HepG2 (cell line): Measurements from ENCODE around the gene ACOX3. TPM values are rescaled to one million over a fixed set of nuclear protein-coding genes. Genes with fewer than 3 reads are reported as not detected.

Experiments
- ATAD3A ChIP-seq: sonication (generic); formaldehyde crosslinking; IDR thresholded peaks from 2 replicates; pipeline ENCODE4 v1.4.0; 2020; ENCODE audit warnings: missing genetic modification reagents
- EEA1 ChIP-seq: sonication (generic); formaldehyde crosslinking; IDR thresholded peaks from 2 replicates; pipeline ENCODE4 v1.5.1; 2020; ENCODE audit warnings: mild to moderate bottlenecking, missing genetic modification reagents, borderline replicate concordance
- HOXA9 ChIP-seq: sonication (generic); formaldehyde crosslinking; IDR thresholded peaks from 2 replicates; pipeline ENCODE4 v1.8.1; 2022; ENCODE audit warnings: missing genetic modification reagents, mild to moderate bottlenecking, moderate library complexity, borderline replicate concordance
- KDM5B ChIP-seq: sonication (generic); formaldehyde crosslinking; IDR thresholded peaks from 2 replicates; pipeline ENCODE4 v1.4.0; 2020; ENCODE audit warnings: missing genetic modification reagents, mild to moderate bottlenecking, borderline replicate concordance
- MED1 ChIP-seq: sonication (generic); formaldehyde crosslinking; IDR thresholded peaks from 2 replicates; pipeline ENCODE4 v1.4.0; 2020; ENCODE audit warnings: missing genetic modification reagents
- MIER2 ChIP-seq: IDR thresholded peaks from 2 replicates; pipeline ENCODE4 v1.6.1; 2016; ENCODE audit warnings: missing biosample characterization, missing genetic modification reagents
- MXD4 ChIP-seq: IDR thresholded peaks from 2 replicates; pipeline ENCODE4 v1.6.1; 2016; ENCODE audit warnings: mild to moderate bottlenecking, missing biosample characterization, missing genetic modification reagents
- TEF ChIP-seq: sonication (generic); formaldehyde crosslinking; IDR thresholded peaks from 2 replicates; pipeline ENCODE4 v1.5.0; 2020; ENCODE audit warnings: missing genetic modification reagents
- ZC3H13 ChIP-seq: sonication (generic); formaldehyde crosslinking; IDR thresholded peaks from 2 replicates; pipeline ENCODE4 v1.8.1; 2023; ENCODE audit warnings: mild to moderate bottlenecking, missing genetic modification reagents, moderate library complexity
- ZFX ChIP-seq: sonication (generic); formaldehyde crosslinking; IDR thresholded peaks from 2 replicates; pipeline ENCODE4 v1.4.0; 2020; ENCODE audit warnings: mild to moderate bottlenecking, low read depth, missing genetic modification reagents, moderate library complexity
- ZNF235 ChIP-seq: sonication (generic); formaldehyde crosslinking; IDR thresholded peaks from 2 replicates; pipeline ENCODE4 v1.8.1; 2023; ENCODE audit warnings: mild to moderate bottlenecking, missing genetic modification reagents, borderline replicate concordance
- ZNF333 ChIP-seq: sonication (generic); formaldehyde crosslinking; IDR thresholded peaks from 2 replicates; pipeline ENCODE4 v1.4.0; 2020; ENCODE audit warnings: mild to moderate bottlenecking, missing genetic modification reagents, borderline replicate concordance
- ZNF383 ChIP-seq: sonication (generic); formaldehyde crosslinking; IDR thresholded peaks from 2 replicates; pipeline ENCODE4 v1.4.0; 2020; ENCODE audit warnings: missing genetic modification reagents, mild to moderate bottlenecking, borderline replicate concordance
- ZNF44 ChIP-seq: sonication (generic); formaldehyde crosslinking; IDR thresholded peaks from 2 replicates; pipeline ENCODE4 v1.5.1; 2020; ENCODE audit warnings: mild to moderate bottlenecking, missing genetic modification reagents
- ZNF446 ChIP-seq: sonication (generic); formaldehyde crosslinking; IDR thresholded peaks from 2 replicates; pipeline ENCODE4 v1.5.0; 2020; ENCODE audit warnings: mild to moderate bottlenecking, missing genetic modification reagents
- ZNF569 ChIP-seq: sonication (generic); formaldehyde crosslinking; IDR thresholded peaks from 2 replicates; pipeline ENCODE4 v1.5.0; 2020; ENCODE audit warnings: mild to moderate bottlenecking, missing genetic modification reagents, moderate library complexity, borderline replicate concordance
- ZSCAN12 ChIP-seq: sonication (generic); formaldehyde crosslinking; IDR thresholded peaks from 2 replicates; pipeline ENCODE4 v1.9.0; 2021; ENCODE audit warnings: mild to moderate bottlenecking, missing genetic modification reagents
- polyA plus RNA-seq, 8 experiments: library from polyadenylated mRNA; depleted of rRNA in 3 of 8; stranded (reverse) in 7 of 8; unstranded in 1 of 8; fragments of >200 nt; fragmentation: Illumina TruSeq in 4 of 8; extraction: Trizol in 4 of 8; gene quantifications; 2 replicates each; pipeline versions ENCODE4 v1.2.1 to v1.2.3, GENCODE V29; 2011 to 2016; ENCODE audit warnings: low read depth in 4 of 8, missing spikeins in 1 of 8, mixed read lengths in 1 of 8; ENCODE audit not compliant: insufficient read depth in 1 of 8
- total RNA-seq, 5 experiments: library from RNA; depleted of rRNA; stranded (reverse); fragments of >200 nt; fragmentation: Illumina TruSeq; extraction: Trizol; gene quantifications; 2 replicates each; pipeline ENCODE4 v1.2.3, GENCODE V29; 2016; ENCODE audit warnings: low read depth in 1 of 5
- TF ChIP-seq, protein P1 (sequence below): sonication (generic); formaldehyde crosslinking; IDR thresholded peaks from 2 replicates; pipeline ENCODE4 v1.5.1; 2020; ENCODE audit warnings: missing genetic modification reagents, mild to moderate bottlenecking, borderline replicate concordance
- TF ChIP-seq, protein P2 (sequence below): sonication (generic); formaldehyde crosslinking; IDR thresholded peaks from 2 replicates; pipeline ENCODE4 v1.5.1; 2020; ENCODE audit warnings: mild to moderate bottlenecking, missing genetic modification reagents
- TF ChIP-seq, protein P3 (sequence below): sonication (generic); formaldehyde crosslinking; IDR thresholded peaks from 2 replicates; pipeline ENCODE4 v1.4.0; 2020; ENCODE audit warnings: missing genetic modification reagents

Gene ACOX3
- total and polyA plus RNA-seq, 2 of the 13 experiments (the other 11 are each of a cell fraction or from before 2014, with no cell fraction given), result 4.2 to 17.8 TPM

- TF ChIP-seq, protein P1, sequence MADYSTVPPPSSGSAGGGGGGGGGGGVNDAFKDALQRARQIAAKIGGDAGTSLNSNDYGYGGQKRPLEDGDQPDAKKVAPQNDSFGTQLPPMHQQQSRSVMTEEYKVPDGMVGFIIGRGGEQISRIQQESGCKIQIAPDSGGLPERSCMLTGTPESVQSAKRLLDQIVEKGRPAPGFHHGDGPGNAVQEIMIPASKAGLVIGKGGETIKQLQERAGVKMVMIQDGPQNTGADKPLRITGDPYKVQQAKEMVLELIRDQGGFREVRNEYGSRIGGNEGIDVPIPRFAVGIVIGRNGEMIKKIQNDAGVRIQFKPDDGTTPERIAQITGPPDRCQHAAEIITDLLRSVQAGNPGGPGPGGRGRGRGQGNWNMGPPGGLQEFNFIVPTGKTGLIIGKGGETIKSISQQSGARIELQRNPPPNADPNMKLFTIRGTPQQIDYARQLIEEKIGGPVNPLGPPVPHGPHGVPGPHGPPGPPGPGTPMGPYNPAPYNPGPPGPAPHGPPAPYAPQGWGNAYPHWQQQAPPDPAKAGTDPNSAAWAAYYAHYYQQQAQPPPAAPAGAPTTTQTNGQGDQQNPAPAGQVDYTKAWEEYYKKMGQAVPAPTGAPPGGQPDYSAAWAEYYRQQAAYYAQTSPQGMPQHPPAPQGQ, result peak; percentile 76; the same call in 1 of the 2 replicates
- TF ChIP-seq MED1 (CRISPR knock-in tag) (peak; percentile 40), ZNF333 (CRISPR knock-in tag) (peak; percentile 32; the same call in 1 of the 2 replicates), ZNF446 (CRISPR knock-in tag) (0 out of 2 replicates have a peak, but pooled peaks have one; percentile 47), HOXA9 (0 out of 2 replicates have a peak, but pooled peaks have one; percentile 43), KDM5B (CRISPR knock-in tag) (peak; percentile 85), ZNF44 (CRISPR knock-in tag) (no peak), ZNF569 (CRISPR knock-in tag) (no peak), TEF (CRISPR knock-in tag) (no peak), ZSCAN12 (CRISPR knock-in tag) (no peak), ZNF383 (CRISPR knock-in tag) (no peak), ZNF235 (CRISPR knock-in tag) (0 out of 2 replicates have a peak, but pooled peaks have one; percentile 67), MIER2 (no peak), EEA1 (CRISPR knock-in tag) (no peak), ATAD3A (CRISPR knock-in tag) (no peak), ZC3H13 (peak; percentile 88), ZFX (peak; percentile 92), MXD4 (peak; percentile 84; the same call in 1 of the 2 replicates)
- TF ChIP-seq, protein P2, sequence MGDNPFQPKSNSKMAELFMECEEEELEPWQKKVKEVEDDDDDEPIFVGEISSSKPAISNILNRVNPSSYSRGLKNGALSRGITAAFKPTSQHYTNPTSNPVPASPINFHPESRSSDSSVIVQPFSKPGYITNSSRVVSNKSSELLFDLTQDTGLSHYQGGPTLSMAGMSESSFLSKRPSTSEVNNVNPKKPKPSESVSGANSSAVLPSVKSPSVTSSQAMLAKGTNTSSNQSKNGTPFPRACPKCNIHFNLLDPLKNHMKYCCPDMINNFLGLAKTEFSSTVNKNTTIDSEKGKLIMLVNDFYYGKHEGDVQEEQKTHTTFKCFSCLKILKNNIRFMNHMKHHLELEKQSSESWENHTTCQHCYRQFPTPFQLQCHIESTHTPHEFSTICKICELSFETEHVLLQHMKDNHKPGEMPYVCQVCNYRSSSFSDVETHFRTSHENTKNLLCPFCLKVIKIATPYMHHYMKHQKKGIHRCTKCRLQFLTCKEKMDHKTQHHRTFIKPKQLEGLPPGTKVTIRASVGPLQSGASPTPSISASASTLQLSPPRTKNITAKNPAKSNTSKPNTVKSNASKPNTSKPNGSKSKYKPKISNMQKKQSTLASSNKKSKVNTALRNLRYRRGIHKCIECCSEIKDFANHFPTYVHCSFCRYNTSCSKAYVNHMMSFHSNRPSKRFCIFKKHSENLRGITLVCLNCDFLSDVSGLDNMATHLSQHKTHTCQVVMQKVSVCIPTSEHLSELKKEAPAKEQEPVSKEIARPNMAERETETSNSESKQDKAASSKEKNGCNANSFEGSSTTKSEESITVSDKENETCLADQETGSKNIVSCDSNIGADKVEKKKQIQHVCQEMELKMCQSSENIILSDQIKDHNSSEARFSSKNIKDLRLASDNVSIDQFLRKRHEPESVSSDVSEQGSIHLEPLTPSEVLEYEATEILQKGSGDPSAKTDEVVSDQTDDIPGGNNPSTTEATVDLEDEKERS (CRISPR knock-in tag), result 0 out of 2 replicates have a peak, but pooled peaks have one; percentile 53
- TF ChIP-seq, protein P3, sequence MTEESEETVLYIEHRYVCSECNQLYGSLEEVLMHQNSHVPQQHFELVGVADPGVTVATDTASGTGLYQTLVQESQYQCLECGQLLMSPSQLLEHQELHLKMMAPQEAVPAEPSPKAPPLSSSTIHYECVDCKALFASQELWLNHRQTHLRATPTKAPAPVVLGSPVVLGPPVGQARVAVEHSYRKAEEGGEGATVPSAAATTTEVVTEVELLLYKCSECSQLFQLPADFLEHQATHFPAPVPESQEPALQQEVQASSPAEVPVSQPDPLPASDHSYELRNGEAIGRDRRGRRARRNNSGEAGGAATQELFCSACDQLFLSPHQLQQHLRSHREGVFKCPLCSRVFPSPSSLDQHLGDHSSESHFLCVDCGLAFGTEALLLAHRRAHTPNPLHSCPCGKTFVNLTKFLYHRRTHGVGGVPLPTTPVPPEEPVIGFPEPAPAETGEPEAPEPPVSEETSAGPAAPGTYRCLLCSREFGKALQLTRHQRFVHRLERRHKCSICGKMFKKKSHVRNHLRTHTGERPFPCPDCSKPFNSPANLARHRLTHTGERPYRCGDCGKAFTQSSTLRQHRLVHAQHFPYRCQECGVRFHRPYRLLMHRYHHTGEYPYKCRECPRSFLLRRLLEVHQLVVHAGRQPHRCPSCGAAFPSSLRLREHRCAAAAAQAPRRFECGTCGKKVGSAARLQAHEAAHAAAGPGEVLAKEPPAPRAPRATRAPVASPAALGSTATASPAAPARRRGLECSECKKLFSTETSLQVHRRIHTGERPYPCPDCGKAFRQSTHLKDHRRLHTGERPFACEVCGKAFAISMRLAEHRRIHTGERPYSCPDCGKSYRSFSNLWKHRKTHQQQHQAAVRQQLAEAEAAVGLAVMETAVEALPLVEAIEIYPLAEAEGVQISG, result peak; percentile 69
Measured at GRCh38 chr4:8428288-8429097, 12.0 kb downstream of the ACOX3 start (continued).
